IMR-90 (cell line): ENCODE results near the gene AIFM2. TPM values are rescaled to one million over a fixed set of nuclear protein-coding genes. Genes with fewer than 3 reads are reported as not detected.

Experiments used
- ATAC-seq: fragments of 200-7000 bp; cut with Tn5 transposase; 2 replicates; pipeline ENCODE4 v1.9.1; 2020; ENCODE audit warnings: low read depth, mild to moderate bottlenecking, moderate library complexity
- BruUV-seq: library from RNA; stranded (reverse); fragments of 400-500 nt; replicated peaks from 2 replicates; lab custom pipeline; 2021; lab: Mats Ljungman, UMichigan
- CTCF ChIA-PET: fragments of 300-600 bp; formaldehyde crosslinking; extraction: SDS; loops from one replicate; lab custom pipeline; 2021; ENCODE audit warnings: antibody characterized with exemption; lab: Yijun Ruan, JAX
- POLR2A ChIA-PET: fragments of 300-600 bp; sonication (Branson Sonifier 250); formaldehyde crosslinking; loops from one replicate; lab custom pipeline; 2022; ENCODE audit warnings: antibody characterized with exemption; ENCODE audit not compliant: unreplicated experiment; lab: Charles Lee
- DNase-seq: peaks from one replicate; pipeline ENCODE4 v3.0.0; 2013
- H2AFZ ChIP-seq: replicated peaks from 2 replicates; pipeline ENCODE3; 2013; ENCODE audit warnings: low read length, mild to moderate bottlenecking; ENCODE audit not compliant: poor library complexity
- H2AK5ac ChIP-seq: 2 replicates; pipeline ENCODE4 v1.6.1; 2013; ENCODE audit warnings: low read depth, low read length, inconsistent platforms
- H2AK9ac ChIP-seq: replicated peaks from 2 replicates; pipeline ENCODE3; 2013; ENCODE audit warnings: mild to moderate bottlenecking, low read depth, low read length, moderate library complexity; ENCODE audit not compliant: poor library complexity
- H2BK120ac ChIP-seq: 2 replicates; pipeline ENCODE4 v1.6.1; 2013; ENCODE audit warnings: low read depth, low read length, inconsistent platforms
- H2BK15ac ChIP-seq: 3 replicates; pipeline ENCODE4 v1.6.1; 2013; ENCODE audit warnings: low read depth, low read length, inconsistent platforms
- H2BK20ac ChIP-seq: 2 replicates; pipeline ENCODE4 v1.6.1; 2013; ENCODE audit warnings: low read depth, mild to moderate bottlenecking, inconsistent platforms, low read length, moderate library complexity
- H2BK5ac ChIP-seq: 2 replicates; pipeline ENCODE4 v1.6.1; 2013; ENCODE audit warnings: mild to moderate bottlenecking, low read depth, low read length, inconsistent platforms; ENCODE audit not compliant: poor library complexity, severe bottlenecking
- H3K14ac ChIP-seq: replicated peaks from 2 replicates; pipeline ENCODE4 v1.6.1; 2013; ENCODE audit warnings: low read depth, low read length, inconsistent platforms
- H3K18ac ChIP-seq: 2 replicates; pipeline ENCODE4 v1.6.1; 2013; ENCODE audit warnings: low read depth, low read length, control low read depth
- H3K23ac ChIP-seq: 2 replicates; pipeline ENCODE4 v1.6.1; 2013; ENCODE audit warnings: low read depth, low read length, inconsistent platforms
- H3K27ac ChIP-seq: 2 replicates; pipeline ENCODE4 v1.5.1; 2013; ENCODE audit warnings: mild to moderate bottlenecking, control low read depth, low read length; ENCODE audit not compliant: insufficient read depth
- H3K27me3 ChIP-seq: 2 replicates; pipeline ENCODE4 v1.6.1; 2013; ENCODE audit warnings: low read length; ENCODE audit not compliant: control insufficient read depth, insufficient read depth
- H3K36me3 ChIP-seq: 2 replicates; pipeline ENCODE4 v1.6.1; 2013; ENCODE audit warnings: low read length, mixed read lengths; ENCODE audit not compliant: control insufficient read depth, insufficient read depth
- H3K4ac ChIP-seq: 2 replicates; pipeline ENCODE4 v1.6.1; 2013; ENCODE audit warnings: low read depth, low read length, inconsistent platforms
- H3K4me1 ChIP-seq: 2 replicates; pipeline ENCODE4 v1.6.1; 2013; ENCODE audit warnings: low read length, mixed read lengths; ENCODE audit not compliant: control insufficient read depth, insufficient read depth
- H3K4me2 ChIP-seq: 2 replicates; pipeline ENCODE4 v1.6.1; 2013; ENCODE audit warnings: low read depth, mild to moderate bottlenecking, control low read depth, low read length, moderate library complexity
- H3K4me3 ChIP-seq: 2 replicates; pipeline ENCODE4 v1.5.1; 2013; ENCODE audit warnings: low read depth, mild to moderate bottlenecking, control low read depth, low read length, moderate library complexity; ENCODE audit not compliant: insufficient read depth
- H3K56ac ChIP-seq: 2 replicates; pipeline ENCODE4 v1.6.1; 2013; ENCODE audit warnings: low read length, inconsistent platforms; ENCODE audit not compliant: insufficient read depth; ENCODE audit errors: extremely low read depth
- H3K79me1 ChIP-seq, 2 experiments: 2 replicates each; pipeline ENCODE4 v1.6.1; 2013; ENCODE audit warnings: low read length in 2 of 2, inconsistent platforms in 1 of 2, low read depth in 1 of 2
- H3K9ac ChIP-seq: 2 replicates; pipeline ENCODE4 v1.6.1; 2013; ENCODE audit warnings: low read depth, low read length, control low read depth
- H3K9me1 ChIP-seq: 2 replicates; pipeline ENCODE4 v1.6.1; 2013; ENCODE audit warnings: low read length, inconsistent platforms; ENCODE audit not compliant: insufficient read depth
- H3K9me3 ChIP-seq: 2 replicates; pipeline ENCODE4 v1.6.1; 2013; ENCODE audit warnings: low read length; ENCODE audit not compliant: control insufficient read depth, insufficient read depth
- H4K20me1 ChIP-seq: 2 replicates; pipeline ENCODE4 v1.6.1; 2013; ENCODE audit warnings: low read length, inconsistent platforms; ENCODE audit not compliant: insufficient read depth
- H4K5ac ChIP-seq: 2 replicates; pipeline ENCODE4 v1.6.1; 2013; ENCODE audit warnings: mild to moderate bottlenecking, low read depth, low read length, control low read depth
- H4K8ac ChIP-seq, 2 experiments: 2 replicates each; pipeline ENCODE4 v1.6.1; 2013; ENCODE audit warnings: low read depth in 2 of 2, low read length in 2 of 2, control low read depth in 1 of 2, inconsistent platforms in 1 of 2
- H4K91ac ChIP-seq: 2 replicates; pipeline ENCODE4 v1.6.1; 2013; ENCODE audit warnings: low read depth, low read length, inconsistent platforms; ENCODE audit not compliant: insufficient read depth
- BHLHE40 ChIP-seq: fragments of 150-350 bp; IDR thresholded peaks from 2 replicates; pipeline ENCODE4 v1.6.1; 2016; ENCODE audit warnings: mild to moderate bottlenecking, low read depth, low read length
- CEBPB ChIP-seq: IDR thresholded peaks from 2 replicates; pipeline ENCODE4 v1.6.1; 2012; ENCODE audit warnings: low read depth, low read length, improper control_type of control experiment
- FOS ChIP-seq: fragments of 150-350 bp; IDR thresholded peaks from 2 replicates; pipeline ENCODE4 v1.6.1; 2016; ENCODE audit warnings: low read depth, low read length
- MAFK ChIP-seq: IDR thresholded peaks from 2 replicates; pipeline ENCODE4 v1.6.1; 2012; ENCODE audit warnings: low read depth, low read length, improper control_type of control experiment
- MAZ ChIP-seq: IDR thresholded peaks from 2 replicates; pipeline ENCODE4 v1.6.1; 2012; ENCODE audit warnings: low read depth, mild to moderate bottlenecking, low read length, improper control_type of control experiment, moderate library complexity, borderline replicate concordance
- MXI1 ChIP-seq: IDR thresholded peaks from 2 replicates; pipeline ENCODE4 v1.6.1; 2012; ENCODE audit warnings: low read depth, mild to moderate bottlenecking, low read length, moderate library complexity, borderline replicate concordance
- POLR2A ChIP-seq: IDR thresholded peaks from 2 replicates; pipeline ENCODE4 v1.6.1; 2012; ENCODE audit warnings: mild to moderate bottlenecking, low read depth, low read length
- RAD21 ChIP-seq: IDR thresholded peaks from 2 replicates; pipeline ENCODE4 v1.6.1; 2012; ENCODE audit warnings: low read length, improper control_type of control experiment
- WGBS, 2 experiments: methylation state at CpG; one replicate each; pipeline versions ENCODE4 v1.1.5 to v1.1.7; 2013; ENCODE audit warnings: missing lambda C conversion rate in 2 of 2; ENCODE audit not compliant: insufficient read length in 1 of 2; ENCODE audit errors: extremely low coverage in 2 of 2; 5-methylcytosine and 5-hydroxymethylcytosine counted together
- dilution Hi-C: fragments of 300-500 bp; cut with HindIII; formaldehyde crosslinking; loops from one replicate; pipeline ENCODE4 v1.14.3; 2018; ENCODE audit warnings: low sequenced_read_pairs; ENCODE audit not compliant: unreplicated experiment
- in situ Hi-C: fragments of 300-500 bp; cut with MboI; formaldehyde crosslinking; loops from 3 replicates; pipeline ENCODE4 v1.14.3; 2019; ENCODE audit warnings: low sequenced_read_pairs, inconsistent platforms, mixed read lengths
- intact Hi-C: fragments of 100-400 bp; cut with micrococcal nuclease; formaldehyde crosslinking; loops from 2 replicates; pipeline ENCODE4 v1.10.0; 2022
- polyA plus RNA-seq, 3 experiments: library from polyadenylated mRNA; depleted of rRNA; stranded (reverse); fragments of >200 nt; gene quantifications; 2 replicates each; pipeline ENCODE4 v1.2.3, GENCODE V29; 2012; ENCODE audit warnings: low replicate concordance in 1 of 3
- total RNA-seq: library from RNA; depleted of rRNA; stranded (reverse); fragments of >200 nt; gene quantifications from 2 replicates; pipeline ENCODE4 v1.2.3, GENCODE V29; 2012
- TF ChIP-seq, protein P1 (sequence below): fragments of 150-350 bp; IDR thresholded peaks from 2 replicates; pipeline ENCODE4 v1.6.1; 2016; ENCODE audit warnings: low read depth, mild to moderate bottlenecking, low read length, moderate library complexity, borderline replicate concordance
- TF ChIP-seq, protein P2 (sequence below): fragments of 150-350 bp; IDR thresholded peaks from 2 replicates; pipeline ENCODE4 v1.6.1; 2017; ENCODE audit warnings: mild to moderate bottlenecking, antibody characterized with exemption, low read length, low read depth

Gene AIFM2
- total and polyA plus RNA-seq, 2 of the 4 experiments (the other 2 are of a cell fraction), result 2.0 to 4.6 TPM

DNA sequence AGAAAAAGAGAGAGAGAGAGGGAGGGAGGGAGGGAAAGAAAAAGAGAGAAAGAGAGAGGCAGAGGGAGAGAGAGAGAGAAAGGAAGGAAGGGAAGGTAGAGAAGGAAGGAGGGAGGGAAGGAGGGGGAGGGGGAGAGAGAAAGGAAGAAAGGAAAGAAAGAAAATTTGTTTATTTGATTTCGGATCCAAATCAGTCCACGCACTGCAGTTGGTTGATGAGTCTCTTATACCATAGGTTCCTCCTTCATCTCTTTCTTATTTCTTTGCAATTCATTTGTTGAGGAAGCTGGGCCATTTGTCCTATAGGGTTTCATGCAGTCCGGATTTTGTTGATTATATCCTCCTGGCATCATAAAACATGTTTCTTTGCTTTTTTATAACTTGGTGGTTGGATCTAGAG is 34.4 kb downstream of the AIFM2 start:
- in situ Hi-C loops, result no loop called here
- Histone ChIP-seq H2BK20ac (no peak overlapping the region), H3K27ac (no peak overlapping the region), H4K5ac (no peak overlapping the region), H3K9ac (no peak overlapping the region), H2AK5ac (no peak overlapping the region), H3K36me3 (peaks cover 29% of the 10 kb centered on the region), H3K4me1 (no peaks in the 10 kb centered on the region), H3K14ac (no peak overlapping the region), H3K4ac (no peak overlapping the region), H2AK9ac (no peak overlapping the region), H3K56ac (no peak overlapping the region), H2BK15ac (no peak overlapping the region), H3K27me3 (no peaks in the 10 kb centered on the region), H4K20me1 (no peaks in the 10 kb centered on the region), H3K23ac (no peak overlapping the region), H3K18ac (no peak overlapping the region), H3K4me2 (no peak overlapping the region), H2AFZ (no peak overlapping the region), H3K4me3 (no peak overlapping the region), H3K9me1 (peaks cover 10% of the 10 kb centered on the region; the same call in 1 of the 2 replicates), H4K91ac (no peak overlapping the region), H3K9me3 (no peaks in the 10 kb centered on the region), H3K79me1 (no peaks in the 10 kb centered on the region), H2BK5ac (no peak overlapping the region), H4K8ac (no peak overlapping the region), H2BK120ac (no peak overlapping the region)
- POLR2A ChIA-PET, result no interaction called here
- CTCF ChIA-PET, result no interaction called here
- intact Hi-C loops, result no loop called here
- no TSS peak for BruUV-seq
- no peak for TF ChIP-seq MAFK
- TF ChIP-seq, protein P1, sequence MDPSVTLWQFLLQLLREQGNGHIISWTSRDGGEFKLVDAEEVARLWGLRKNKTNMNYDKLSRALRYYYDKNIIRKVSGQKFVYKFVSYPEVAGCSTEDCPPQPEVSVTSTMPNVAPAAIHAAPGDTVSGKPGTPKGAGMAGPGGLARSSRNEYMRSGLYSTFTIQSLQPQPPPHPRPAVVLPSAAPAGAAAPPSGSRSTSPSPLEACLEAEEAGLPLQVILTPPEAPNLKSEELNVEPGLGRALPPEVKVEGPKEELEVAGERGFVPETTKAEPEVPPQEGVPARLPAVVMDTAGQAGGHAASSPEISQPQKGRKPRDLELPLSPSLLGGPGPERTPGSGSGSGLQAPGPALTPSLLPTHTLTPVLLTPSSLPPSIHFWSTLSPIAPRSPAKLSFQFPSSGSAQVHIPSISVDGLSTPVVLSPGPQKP, result no peak
- TF ChIP-seq MXI1, result no peak
- no peak for TF ChIP-seq RAD21
- TF ChIP-seq, protein P2, sequence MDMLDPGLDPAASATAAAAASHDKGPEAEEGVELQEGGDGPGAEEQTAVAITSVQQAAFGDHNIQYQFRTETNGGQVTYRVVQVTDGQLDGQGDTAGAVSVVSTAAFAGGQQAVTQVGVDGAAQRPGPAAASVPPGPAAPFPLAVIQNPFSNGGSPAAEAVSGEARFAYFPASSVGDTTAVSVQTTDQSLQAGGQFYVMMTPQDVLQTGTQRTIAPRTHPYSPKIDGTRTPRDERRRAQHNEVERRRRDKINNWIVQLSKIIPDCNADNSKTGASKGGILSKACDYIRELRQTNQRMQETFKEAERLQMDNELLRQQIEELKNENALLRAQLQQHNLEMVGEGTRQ, result no peak
- TF ChIP-seq BHLHE40, result no peak
- TF ChIP-seq CEBPB, result no peak
- TF ChIP-seq POLR2A, result no peak
- TF ChIP-seq FOS, result no peak
- TF ChIP-seq MAZ, result no peak
- ATAC-seq, result no peak
- no CpG with 5 or more reads among the region's 3 CpGs for WGBS, 2 experiments
- dilution Hi-C loops, result no loop called here
- DNase-seq, result no peak
